ENCODE results near the gene ACAD11. TPM values are rescaled to one million over a fixed set of nuclear protein-coding genes. Genes with fewer than 3 reads are reported as not detected.

ACAD11 gene
- total and polyA plus RNA-seq, 4 donors: 52.2 to 357 (median 65.6) TPM

DNA sequence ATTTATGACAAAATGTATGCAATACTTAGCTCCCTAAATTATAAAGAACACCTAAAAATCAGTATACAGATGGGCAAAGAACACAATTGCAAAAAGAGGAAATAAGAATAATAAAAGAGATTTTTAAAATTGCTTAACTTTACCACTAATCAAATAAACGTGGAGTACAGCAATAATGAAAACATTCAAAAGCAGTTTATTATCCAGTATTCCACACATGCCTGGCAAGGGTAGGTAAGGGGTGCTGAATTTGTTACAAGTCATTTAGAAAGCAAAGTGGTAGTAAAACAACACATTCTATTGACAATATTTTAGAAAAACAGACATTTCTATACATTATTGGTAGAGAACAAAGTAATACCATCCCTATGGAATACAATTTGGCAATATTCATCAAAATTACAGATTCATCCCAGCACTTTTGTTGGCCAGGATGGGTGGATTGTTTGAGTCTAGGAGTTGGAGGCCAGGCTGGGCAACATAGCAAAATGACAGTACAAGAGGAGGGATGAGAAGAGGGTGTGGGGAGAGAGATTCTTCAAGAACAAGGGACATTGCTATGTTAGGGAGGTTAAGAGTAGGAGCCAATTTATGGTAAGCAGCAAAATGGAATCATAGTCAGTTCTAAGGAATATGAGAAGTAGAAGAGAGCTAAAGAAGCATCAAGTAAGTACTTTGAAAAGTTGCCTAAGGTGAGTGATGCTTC lies 66.2 kb downstream of the ACAD11 start:
- Histone ChIP-seq H3K4me3 (ENCODE audit: low read depth in 1 of 3, low read length in 3 of 3) (no peak overlapping the region), H3K9me3 (ENCODE audit: control insufficient read depth in 4 of 4, low read length in 3 of 4) (no peaks in the 10 kb centered on the region), H3K4me1 (ENCODE audit: control insufficient read depth in 4 of 4, insufficient read depth in 4 of 4, low read length in 3 of 4) (peaks cover 0 to 7% (median 5%) of the 10 kb centered on the region in 4 donors), H3K36me3 (ENCODE audit: control insufficient read depth in 4 of 4, insufficient read depth in 3 of 4, low read depth in 1 of 4, low read length in 3 of 4) (peaks cover 3 to 18% (median 14%) of the 10 kb centered on the region in 4 donors), H3K9ac (ENCODE audit: low read depth in 1 of 2, low read length in 2 of 2) (no peak overlapping the region), H3K27me3 (ENCODE audit: control insufficient read depth in 4 of 4, insufficient read depth in 4 of 4, low read length in 3 of 4) (no peaks in the 10 kb centered on the region), H3K27ac (ENCODE audit: low read depth in 1 of 2, low read length in 2 of 2) (no peak overlapping the region)
- 51% methylated on average over 1 of the region's 1 CpG for WGBS
- DNase-seq (ENCODE audit: low spot score): no peak
- TF ChIP-seq FOXA1 (IDR thresholded peaks at IDR 0.05) (no peak), SP1 (IDR thresholded peaks at IDR 0.05) (no peak), RAD21 (IDR thresholded peaks at IDR 0.05) (no peak), CTCF (IDR thresholded peaks at IDR 0.05; ENCODE audit: low read depth, low read length, missing input control) (no peak), YY1 (IDR thresholded peaks at IDR 0.05) (no peak), TAF1 (conservative IDR thresholded peaks at IDR 0.05) (no peak), HNF4G (IDR thresholded peaks at IDR 0.05) (no peak), HNF4A (conservative IDR thresholded peaks at IDR 0.05) (no peak), FOXA2 (IDR thresholded peaks at IDR 0.05) (no peak), JUND (IDR thresholded peaks at IDR 0.05) (no peak), EGR1 (IDR thresholded peaks at IDR 0.05; ENCODE audit: low read depth in 2 of 2) (no peak)
- TF ChIP-seq, protein P1, sequence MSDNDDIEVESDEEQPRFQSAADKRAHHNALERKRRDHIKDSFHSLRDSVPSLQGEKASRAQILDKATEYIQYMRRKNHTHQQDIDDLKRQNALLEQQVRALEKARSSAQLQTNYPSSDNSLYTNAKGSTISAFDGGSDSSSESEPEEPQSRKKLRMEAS (IDR thresholded peaks at IDR 0.05): no peak
- TF ChIP-seq, protein P2, sequence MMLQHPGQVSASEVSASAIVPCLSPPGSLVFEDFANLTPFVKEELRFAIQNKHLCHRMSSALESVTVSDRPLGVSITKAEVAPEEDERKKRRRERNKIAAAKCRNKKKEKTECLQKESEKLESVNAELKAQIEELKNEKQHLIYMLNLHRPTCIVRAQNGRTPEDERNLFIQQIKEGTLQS (IDR thresholded peaks at IDR 0.05): no peak

- TF ChIP-seq, protein P1 (IDR thresholded peaks at IDR 0.05): no peak
- no peak for TF ChIP-seq YY1 (IDR thresholded peaks at IDR 0.05)
- no peak for TF ChIP-seq EGR1 (IDR thresholded peaks at IDR 0.05; ENCODE audit: low read depth in 2 of 2)
- TF ChIP-seq, protein P2 (IDR thresholded peaks at IDR 0.05): no peak
- TF ChIP-seq, protein P3, sequence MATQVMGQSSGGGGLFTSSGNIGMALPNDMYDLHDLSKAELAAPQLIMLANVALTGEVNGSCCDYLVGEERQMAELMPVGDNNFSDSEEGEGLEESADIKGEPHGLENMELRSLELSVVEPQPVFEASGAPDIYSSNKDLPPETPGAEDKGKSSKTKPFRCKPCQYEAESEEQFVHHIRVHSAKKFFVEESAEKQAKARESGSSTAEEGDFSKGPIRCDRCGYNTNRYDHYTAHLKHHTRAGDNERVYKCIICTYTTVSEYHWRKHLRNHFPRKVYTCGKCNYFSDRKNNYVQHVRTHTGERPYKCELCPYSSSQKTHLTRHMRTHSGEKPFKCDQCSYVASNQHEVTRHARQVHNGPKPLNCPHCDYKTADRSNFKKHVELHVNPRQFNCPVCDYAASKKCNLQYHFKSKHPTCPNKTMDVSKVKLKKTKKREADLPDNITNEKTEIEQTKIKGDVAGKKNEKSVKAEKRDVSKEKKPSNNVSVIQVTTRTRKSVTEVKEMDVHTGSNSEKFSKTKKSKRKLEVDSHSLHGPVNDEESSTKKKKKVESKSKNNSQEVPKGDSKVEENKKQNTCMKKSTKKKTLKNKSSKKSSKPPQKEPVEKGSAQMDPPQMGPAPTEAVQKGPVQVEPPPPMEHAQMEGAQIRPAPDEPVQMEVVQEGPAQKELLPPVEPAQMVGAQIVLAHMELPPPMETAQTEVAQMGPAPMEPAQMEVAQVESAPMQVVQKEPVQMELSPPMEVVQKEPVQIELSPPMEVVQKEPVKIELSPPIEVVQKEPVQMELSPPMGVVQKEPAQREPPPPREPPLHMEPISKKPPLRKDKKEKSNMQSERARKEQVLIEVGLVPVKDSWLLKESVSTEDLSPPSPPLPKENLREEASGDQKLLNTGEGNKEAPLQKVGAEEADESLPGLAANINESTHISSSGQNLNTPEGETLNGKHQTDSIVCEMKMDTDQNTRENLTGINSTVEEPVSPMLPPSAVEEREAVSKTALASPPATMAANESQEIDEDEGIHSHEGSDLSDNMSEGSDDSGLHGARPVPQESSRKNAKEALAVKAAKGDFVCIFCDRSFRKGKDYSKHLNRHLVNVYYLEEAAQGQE (IDR thresholded peaks at IDR 0.05): no peak
- no peak for TF ChIP-seq HNF4G (IDR thresholded peaks at IDR 0.05)
- no peak for TF ChIP-seq TAF1 (conservative IDR thresholded peaks at IDR 0.05)
- no peak for TF ChIP-seq FOXA2 (IDR thresholded peaks at IDR 0.05)
- TF ChIP-seq SP1 (IDR thresholded peaks at IDR 0.05): no peak
- TF ChIP-seq ZBTB33 (IDR thresholded peaks at IDR 0.05): no peak
- TF ChIP-seq GABPA (IDR thresholded peaks at IDR 0.05 in 1 of 2, conservative IDR thresholded peaks at IDR 0.05 in 1 of 2): no peak
- no peak for TF ChIP-seq CTCF (IDR thresholded peaks at IDR 0.05; ENCODE audit: low read depth, low read length, missing input control)
- no peak for TF ChIP-seq RAD21 (IDR thresholded peaks at IDR 0.05)
- no peak for TF ChIP-seq HNF4A (conservative IDR thresholded peaks at IDR 0.05)
- TF ChIP-seq FOXA1 (IDR thresholded peaks at IDR 0.05): no peak
- H3K36me3 ChIP-seq (ENCODE audit: control insufficient read depth in 4 of 4, insufficient read depth in 3 of 4, low read depth in 1 of 4, low read length in 3 of 4): peaks cover 3 to 18% (median 14%) of the 10 kb centered on the region in 4 donors
Observed at GRCh38 chr3:132592216-132592615, 67.4 kb downstream of the ACAD11 start.

More at GRCh38 chr3:132592216-132592615, 67.4 kb downstream of the ACAD11 start:
- no peak for DNase-seq (ENCODE audit: low spot score)
- H3K27me3 ChIP-seq (ENCODE audit: control insufficient read depth in 4 of 4, insufficient read depth in 4 of 4, low read length in 3 of 4): no peaks in the 10 kb centered on the region
- H3K4me1 ChIP-seq (ENCODE audit: control insufficient read depth in 4 of 4, insufficient read depth in 4 of 4, low read length in 3 of 4): no peaks in the 10 kb centered on the region
- H3K4me3 ChIP-seq (ENCODE audit: low read depth in 1 of 3, low read length in 3 of 3): no peak overlapping the region
- no peak overlapping the region for H3K9ac ChIP-seq (ENCODE audit: low read depth in 1 of 2, low read length in 2 of 2)
- no peaks in the 10 kb centered on the region for H3K9me3 ChIP-seq (ENCODE audit: control insufficient read depth in 4 of 4, low read length in 3 of 4)
- H3K27ac ChIP-seq (ENCODE audit: low read depth in 1 of 2, low read length in 2 of 2): no peak overlapping the region

Measured in liver (tissue), 9 donors.